DND-41 (cell line): Measurements from ENCODE around the gene PAPLN.

Experiments used
- EZH2 ChIP-seq: IDR thresholded peaks from 3 replicates; pipeline ENCODE4 v1.6.1; 2012; ENCODE audit warnings: borderline replicate concordance, low read depth, mild to moderate bottlenecking, moderate library complexity, low read length, inconsistent platforms; ENCODE audit not compliant: severe bottlenecking
- TF ChIP-seq, protein P1 (sequence below): IDR thresholded peaks from 2 replicates; pipeline ENCODE4 v1.5.1; 2012; ENCODE audit warnings: borderline replicate concordance, low read length, moderate library complexity, mild to moderate bottlenecking; ENCODE audit not compliant: poor library complexity, severe bottlenecking; ENCODE audit errors: extremely low read depth

- TF ChIP-seq, protein P1, sequence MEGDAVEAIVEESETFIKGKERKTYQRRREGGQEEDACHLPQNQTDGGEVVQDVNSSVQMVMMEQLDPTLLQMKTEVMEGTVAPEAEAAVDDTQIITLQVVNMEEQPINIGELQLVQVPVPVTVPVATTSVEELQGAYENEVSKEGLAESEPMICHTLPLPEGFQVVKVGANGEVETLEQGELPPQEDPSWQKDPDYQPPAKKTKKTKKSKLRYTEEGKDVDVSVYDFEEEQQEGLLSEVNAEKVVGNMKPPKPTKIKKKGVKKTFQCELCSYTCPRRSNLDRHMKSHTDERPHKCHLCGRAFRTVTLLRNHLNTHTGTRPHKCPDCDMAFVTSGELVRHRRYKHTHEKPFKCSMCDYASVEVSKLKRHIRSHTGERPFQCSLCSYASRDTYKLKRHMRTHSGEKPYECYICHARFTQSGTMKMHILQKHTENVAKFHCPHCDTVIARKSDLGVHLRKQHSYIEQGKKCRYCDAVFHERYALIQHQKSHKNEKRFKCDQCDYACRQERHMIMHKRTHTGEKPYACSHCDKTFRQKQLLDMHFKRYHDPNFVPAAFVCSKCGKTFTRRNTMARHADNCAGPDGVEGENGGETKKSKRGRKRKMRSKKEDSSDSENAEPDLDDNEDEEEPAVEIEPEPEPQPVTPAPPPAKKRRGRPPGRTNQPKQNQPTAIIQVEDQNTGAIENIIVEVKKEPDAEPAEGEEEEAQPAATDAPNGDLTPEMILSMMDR, result peak; percentile 37
- TF ChIP-seq EZH2, result no peak
These were observed 5.1 kb upstream of the PAPLN start for GRCh38 chr14:73231981-73232851.
